Nephron (organoid): ENCODE results near the gene MMP24OS.
"Not testable (repeated sequence)": the region's sequence is repeated elsewhere in the genome, so short reads cannot be mapped to it uniquely, and the experiment has no call there.

ENCODE experiments used
- H3K27ac Mint-ChIP-seq, 3 experiments: 2 replicates each; pipeline ENCODE4 v1.8.0; 2020; ENCODE audit warnings: mixed read lengths in 3 of 3, mild to moderate bottlenecking in 2 of 3, moderate library complexity in 1 of 3
- H3K27me3 Mint-ChIP-seq: 2 replicates; pipeline ENCODE4 v1.8.0; 2021; ENCODE audit warnings: low read depth, mild to moderate bottlenecking, moderate library complexity, mixed read lengths
- H3K36me3 Mint-ChIP-seq: 2 replicates; pipeline ENCODE4 v1.8.0; 2020; ENCODE audit warnings: low read depth, mixed read lengths
- H3K4me1 Mint-ChIP-seq: 2 replicates; pipeline ENCODE4 v1.8.0; 2020; ENCODE audit warnings: mixed read lengths
- H3K4me3 Mint-ChIP-seq, 3 experiments: 2 replicates each; pipeline ENCODE4 v1.8.0; 2020; ENCODE audit warnings: mild to moderate bottlenecking in 3 of 3, mixed read lengths in 3 of 3, moderate library complexity in 2 of 3
- H3K9me3 Mint-ChIP-seq: 2 replicates; pipeline ENCODE4 v1.8.0; 2020; ENCODE audit warnings: mixed read lengths
- TF ChIP-seq, protein P1 (sequence below), 3 experiments: fragments of 200-600 bp; sonication (generic); IDR thresholded peaks; one replicate each; pipeline ENCODE4 v1.5.0; 2021; ENCODE audit warnings: antibody characterized with exemption in 3 of 3; ENCODE audit not compliant: unreplicated experiment in 3 of 3

Gene MMP24OS

DNA sequence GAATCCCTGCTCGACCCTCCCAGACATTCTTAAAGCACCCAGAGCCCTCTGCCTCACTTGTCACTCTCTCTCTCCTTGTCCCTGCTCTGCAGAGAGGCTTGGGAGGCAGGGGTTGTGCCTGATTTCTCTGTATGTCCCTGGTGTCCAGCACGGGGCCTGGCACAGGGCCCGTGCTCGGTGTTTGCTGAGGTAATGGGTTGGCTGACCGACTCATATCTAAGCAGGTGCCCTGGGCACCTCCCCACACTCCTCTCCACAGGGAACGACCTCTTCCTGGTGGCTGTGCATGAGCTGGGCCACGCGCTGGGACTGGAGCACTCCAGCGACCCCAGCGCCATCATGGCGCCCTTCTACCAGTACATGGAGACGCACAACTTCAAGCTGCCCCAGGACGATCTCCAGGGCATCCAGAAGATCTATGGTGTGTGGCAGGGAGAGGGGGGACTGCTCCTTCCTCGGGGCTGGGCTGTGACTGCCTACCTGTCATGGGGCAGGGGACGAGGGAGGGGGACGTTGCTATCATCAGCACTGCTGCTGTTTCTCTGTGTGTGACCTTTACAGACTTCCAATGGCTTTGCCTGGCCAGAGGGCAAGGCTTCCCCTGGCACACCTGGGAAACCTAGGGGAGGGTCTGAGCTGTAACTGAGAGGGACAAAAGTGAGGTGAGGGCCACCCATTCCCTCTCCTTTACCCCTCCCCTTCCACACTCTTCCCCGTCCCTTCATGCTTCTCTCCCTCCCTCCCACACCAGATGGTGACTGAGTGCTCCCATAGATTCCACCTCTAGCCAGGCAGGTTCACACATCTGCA is 14.2 kb downstream of the MMP24OS start:
- H3K36me3 Mint-ChIP-seq: no peaks in the 10 kb centered on the region
- peak overlapping the region; percentile 99 to 100 (median 99) for H3K27ac Mint-ChIP-seq
- peak overlapping the region in 2 of 3 experiments; percentile 2 to 12 for H3K4me3 Mint-ChIP-seq
- H3K9me3 Mint-ChIP-seq: no peaks in the 10 kb centered on the region
- H3K27me3 Mint-ChIP-seq: peaks cover 6% of the 10 kb centered on the region
- H3K4me1 Mint-ChIP-seq: peaks cover 11% of the 10 kb centered on the region
- TF ChIP-seq, protein P1, sequence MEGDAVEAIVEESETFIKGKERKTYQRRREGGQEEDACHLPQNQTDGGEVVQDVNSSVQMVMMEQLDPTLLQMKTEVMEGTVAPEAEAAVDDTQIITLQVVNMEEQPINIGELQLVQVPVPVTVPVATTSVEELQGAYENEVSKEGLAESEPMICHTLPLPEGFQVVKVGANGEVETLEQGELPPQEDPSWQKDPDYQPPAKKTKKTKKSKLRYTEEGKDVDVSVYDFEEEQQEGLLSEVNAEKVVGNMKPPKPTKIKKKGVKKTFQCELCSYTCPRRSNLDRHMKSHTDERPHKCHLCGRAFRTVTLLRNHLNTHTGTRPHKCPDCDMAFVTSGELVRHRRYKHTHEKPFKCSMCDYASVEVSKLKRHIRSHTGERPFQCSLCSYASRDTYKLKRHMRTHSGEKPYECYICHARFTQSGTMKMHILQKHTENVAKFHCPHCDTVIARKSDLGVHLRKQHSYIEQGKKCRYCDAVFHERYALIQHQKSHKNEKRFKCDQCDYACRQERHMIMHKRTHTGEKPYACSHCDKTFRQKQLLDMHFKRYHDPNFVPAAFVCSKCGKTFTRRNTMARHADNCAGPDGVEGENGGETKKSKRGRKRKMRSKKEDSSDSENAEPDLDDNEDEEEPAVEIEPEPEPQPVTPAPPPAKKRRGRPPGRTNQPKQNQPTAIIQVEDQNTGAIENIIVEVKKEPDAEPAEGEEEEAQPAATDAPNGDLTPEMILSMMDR (IDR thresholded peaks at IDR 0.05; ENCODE audit: unreplicated experiment in 3 of 3): no peak

DNA sequence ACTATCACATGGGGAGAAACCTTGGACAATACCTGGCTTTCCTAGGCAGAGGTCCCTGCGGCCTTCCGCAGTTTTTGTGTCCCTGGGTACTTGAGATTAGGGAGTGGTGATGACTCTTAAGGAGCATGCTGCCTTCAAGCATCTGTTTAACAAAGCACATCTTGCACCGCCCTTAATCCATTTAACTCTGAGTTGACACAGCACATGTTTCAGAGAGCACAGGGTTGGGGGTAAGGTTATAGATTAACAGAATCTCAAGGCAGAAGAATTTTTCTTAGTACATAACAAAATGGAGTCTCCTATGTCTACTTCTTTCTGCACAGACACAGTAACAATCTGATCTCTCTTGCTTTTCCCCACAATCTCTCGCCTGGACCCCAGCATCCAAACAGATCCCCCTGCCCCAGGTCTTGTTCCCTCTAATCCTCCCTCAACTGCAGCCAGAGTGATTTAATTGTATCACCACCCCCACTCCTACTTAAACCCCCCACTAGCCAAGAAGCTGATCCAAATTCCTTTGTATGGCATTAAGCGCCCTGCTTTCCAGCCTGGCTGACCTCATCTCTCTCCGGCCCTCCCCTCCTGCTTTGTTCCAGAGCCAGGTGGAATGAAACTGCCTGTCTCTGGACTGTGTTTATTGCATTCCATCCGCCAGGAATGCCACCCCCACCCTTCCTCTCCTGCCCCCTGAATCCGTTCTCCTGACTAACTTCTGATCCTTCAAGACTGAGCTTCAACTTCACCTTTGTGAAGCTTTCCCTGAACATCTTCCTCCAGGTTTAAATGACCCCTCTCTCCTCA is 15.0 kb downstream of the MMP24OS start:
- peaks cover 17% of the 10 kb centered on the region for H3K4me1 Mint-ChIP-seq
- not testable (repeated sequence) for H3K9me3 Mint-ChIP-seq, H3K36me3 Mint-ChIP-seq, H3K27me3 Mint-ChIP-seq
- H3K4me3 Mint-ChIP-seq: peak overlapping the region in 2 of 3 experiments; percentile 2 to 12
- peak overlapping the region; percentile 99 to 100 (median 99) for H3K27ac Mint-ChIP-seq

DNA sequence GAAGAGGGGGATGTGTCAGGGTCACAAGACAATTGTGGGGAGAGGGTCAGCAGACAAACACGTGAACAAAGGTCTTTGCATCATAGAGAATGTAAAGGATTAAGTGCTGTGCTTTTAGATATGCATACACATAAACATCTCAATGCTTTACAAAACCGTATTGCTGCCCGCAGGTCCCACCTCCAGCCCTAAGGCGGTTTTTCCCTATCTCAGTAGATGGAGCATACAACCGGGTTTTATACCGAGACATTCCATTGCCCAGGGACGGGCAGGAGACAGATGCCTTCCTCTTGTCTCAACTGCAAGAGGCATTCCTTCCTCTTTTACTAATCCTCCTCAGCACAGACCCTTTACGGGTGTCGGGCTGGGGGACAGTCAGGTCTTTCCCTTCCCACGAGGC is 15.6 kb downstream of the MMP24OS start:
- H3K27me3 Mint-ChIP-seq, H3K36me3 Mint-ChIP-seq, H3K4me3 Mint-ChIP-seq, H3K9me3 Mint-ChIP-seq: not testable (repeated sequence)
- peak overlapping the region in 2 of 3 experiments; percentile 23 to 69 for H3K27ac Mint-ChIP-seq
- peaks cover 24% of the 10 kb centered on the region for H3K4me1 Mint-ChIP-seq

DNA sequence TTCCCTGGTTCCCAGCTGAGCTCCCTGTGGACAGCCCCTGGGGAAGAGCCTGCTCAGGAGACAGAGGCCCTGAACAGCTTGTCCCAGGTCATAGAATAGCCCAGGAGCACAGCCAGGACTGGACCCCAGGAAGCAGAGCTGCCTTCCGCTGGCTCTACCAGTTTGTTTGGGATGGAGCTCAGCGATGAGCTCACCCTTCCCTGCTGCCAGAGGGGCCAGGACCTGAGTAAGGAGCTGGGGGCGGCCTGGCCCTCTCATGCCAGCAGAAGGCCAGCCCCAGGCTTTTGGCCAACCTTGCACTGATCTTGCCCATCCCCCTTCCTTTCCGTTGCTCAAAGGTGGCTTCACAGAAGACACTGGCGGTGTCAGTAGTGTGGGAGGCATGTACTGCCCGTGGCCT is 17.5 kb downstream of the MMP24OS start:
- Mint-ChIP-seq H3K4me1 (peaks cover 26% of the 10 kb centered on the region), H3K4me3 (no peak overlapping the region), H3K36me3 (no peaks in the 10 kb centered on the region), H3K9me3 (no peaks in the 10 kb centered on the region), H3K27me3 (peaks cover 6% of the 10 kb centered on the region), H3K27ac (no peak overlapping the region)
- TF ChIP-seq, protein P1 (IDR thresholded peaks at IDR 0.05; ENCODE audit: unreplicated experiment in 3 of 3): no peak

DNA sequence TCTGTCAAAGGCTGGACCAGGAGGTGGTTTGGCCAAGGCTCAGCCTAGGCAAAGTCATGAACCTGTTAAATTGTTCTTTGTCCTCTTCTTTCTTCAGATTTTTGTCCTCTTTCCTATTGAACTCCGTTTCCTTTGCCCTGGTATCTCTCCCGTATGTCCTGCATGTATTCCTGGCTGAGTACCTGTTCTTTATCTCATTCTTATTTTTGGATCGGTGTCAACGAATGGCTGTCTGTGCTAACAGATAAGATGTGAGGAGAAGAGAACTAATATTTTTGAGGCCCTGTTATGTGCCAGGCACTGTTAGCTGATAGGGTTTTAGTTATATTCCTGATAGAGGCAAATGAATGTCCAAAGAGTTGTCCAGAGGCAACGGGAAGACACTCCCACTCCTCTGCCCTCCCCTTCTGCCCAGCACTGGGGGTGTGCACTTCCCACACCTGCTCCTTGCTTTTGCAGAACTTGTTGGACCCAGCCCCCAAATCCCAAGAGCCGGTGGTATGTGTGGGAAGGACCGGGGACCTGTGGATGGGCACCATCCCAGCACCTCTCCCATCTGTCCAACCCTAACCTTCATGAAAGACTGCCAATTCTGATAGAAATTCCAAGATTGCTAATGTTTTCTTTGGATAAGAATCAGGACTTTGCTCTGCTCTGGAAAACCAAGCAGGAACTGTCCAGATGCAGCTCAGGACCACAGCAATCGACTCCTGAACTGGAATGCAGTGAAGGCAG is 20.6 kb downstream of the MMP24OS start:
- Mint-ChIP-seq H3K4me3 (no peak overlapping the region), H3K27ac (peak overlapping the region in 2 of 3 experiments; percentile 0)
- TF ChIP-seq, protein P1 (IDR thresholded peaks at IDR 0.05; ENCODE audit: unreplicated experiment in 3 of 3): no peak

DNA sequence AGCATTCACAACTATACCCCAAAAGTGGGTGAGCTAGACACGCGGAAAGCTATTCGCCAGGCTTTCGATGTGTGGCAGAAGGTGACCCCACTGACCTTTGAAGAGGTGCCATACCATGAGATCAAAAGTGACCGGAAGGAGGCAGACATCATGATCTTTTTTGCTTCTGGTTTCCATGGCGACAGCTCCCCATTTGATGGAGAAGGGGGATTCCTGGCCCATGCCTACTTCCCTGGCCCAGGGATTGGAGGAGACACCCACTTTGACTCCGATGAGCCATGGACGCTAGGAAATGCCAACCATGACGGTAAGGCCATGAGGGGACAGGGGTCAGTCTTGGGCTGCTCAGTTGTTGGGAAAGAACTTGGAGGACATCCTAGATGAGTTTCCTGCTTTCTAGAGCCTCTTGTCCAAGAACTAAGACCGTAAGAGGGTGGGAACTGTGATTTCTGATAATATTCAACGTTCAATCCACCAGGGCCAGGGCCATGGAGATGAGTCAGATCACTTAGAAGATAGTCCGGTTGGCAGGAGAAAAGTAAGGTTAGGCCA is 23.4 kb downstream of the MMP24OS start:
- no peak overlapping the region for H3K4me3 Mint-ChIP-seq
- H3K27ac Mint-ChIP-seq: no peak overlapping the region
- H3K36me3 Mint-ChIP-seq: no peaks in the 10 kb centered on the region
- H3K27me3 Mint-ChIP-seq: peaks cover 4% of the 10 kb centered on the region
- TF ChIP-seq, protein P1 (IDR thresholded peaks at IDR 0.05; ENCODE audit: unreplicated experiment in 3 of 3): no peak
- H3K4me1 Mint-ChIP-seq: peaks cover 15% of the 10 kb centered on the region
- H3K9me3 Mint-ChIP-seq: no peaks in the 10 kb centered on the region

More for the DNA sequence above, 20.6 kb downstream of the MMP24OS start:
- Mint-ChIP-seq H3K4me1 (peaks cover 15% of the 10 kb centered on the region), H3K27me3 (peaks cover 6% of the 10 kb centered on the region), H3K9me3 (no peaks in the 10 kb centered on the region), H3K36me3 (no peaks in the 10 kb centered on the region)
